IMR-90 (cell line): ENCODE measurements around the gene IFI27L1. TPM values are rescaled to one million over a fixed set of nuclear protein-coding genes. Genes with fewer than 3 reads are reported as not detected.

Experiments used
- ATAC-seq: fragments of 200-7000 bp; cut with Tn5 transposase; 2 replicates; pipeline ENCODE4 v1.9.1; 2020; ENCODE audit warnings: low read depth, mild to moderate bottlenecking, moderate library complexity
- BruUV-seq: library from RNA; stranded (reverse); fragments of 400-500 nt; replicated peaks from 2 replicates; lab custom pipeline; 2021; lab: Mats Ljungman, UMichigan
- CTCF ChIA-PET: fragments of 300-600 bp; formaldehyde crosslinking; extraction: SDS; loops from one replicate; lab custom pipeline; 2021; ENCODE audit warnings: antibody characterized with exemption; lab: Yijun Ruan, JAX
- POLR2A ChIA-PET: fragments of 300-600 bp; sonication (Branson Sonifier 250); formaldehyde crosslinking; loops from one replicate; lab custom pipeline; 2022; ENCODE audit warnings: antibody characterized with exemption; ENCODE audit not compliant: unreplicated experiment; lab: Charles Lee
- DNase-seq: peaks from one replicate; pipeline ENCODE4 v3.0.0; 2013
- H2AFZ ChIP-seq: replicated peaks from 2 replicates; pipeline ENCODE3; 2013; ENCODE audit warnings: low read length, mild to moderate bottlenecking; ENCODE audit not compliant: poor library complexity
- H2AK5ac ChIP-seq: 2 replicates; pipeline ENCODE4 v1.6.1; 2013; ENCODE audit warnings: low read depth, low read length, inconsistent platforms
- H2AK9ac ChIP-seq: replicated peaks from 2 replicates; pipeline ENCODE3; 2013; ENCODE audit warnings: mild to moderate bottlenecking, low read depth, low read length, moderate library complexity; ENCODE audit not compliant: poor library complexity
- H2BK120ac ChIP-seq: 2 replicates; pipeline ENCODE4 v1.6.1; 2013; ENCODE audit warnings: low read depth, low read length, inconsistent platforms
- H2BK15ac ChIP-seq: 3 replicates; pipeline ENCODE4 v1.6.1; 2013; ENCODE audit warnings: low read depth, low read length, inconsistent platforms
- H2BK20ac ChIP-seq: 2 replicates; pipeline ENCODE4 v1.6.1; 2013; ENCODE audit warnings: low read depth, mild to moderate bottlenecking, inconsistent platforms, low read length, moderate library complexity
- H2BK5ac ChIP-seq: 2 replicates; pipeline ENCODE4 v1.6.1; 2013; ENCODE audit warnings: mild to moderate bottlenecking, low read depth, low read length, inconsistent platforms; ENCODE audit not compliant: poor library complexity, severe bottlenecking
- H3K14ac ChIP-seq: replicated peaks from 2 replicates; pipeline ENCODE4 v1.6.1; 2013; ENCODE audit warnings: low read depth, low read length, inconsistent platforms
- H3K18ac ChIP-seq: 2 replicates; pipeline ENCODE4 v1.6.1; 2013; ENCODE audit warnings: low read depth, low read length, control low read depth
- H3K23ac ChIP-seq: 2 replicates; pipeline ENCODE4 v1.6.1; 2013; ENCODE audit warnings: low read depth, low read length, inconsistent platforms
- H3K27ac ChIP-seq: 2 replicates; pipeline ENCODE4 v1.5.1; 2013; ENCODE audit warnings: mild to moderate bottlenecking, control low read depth, low read length; ENCODE audit not compliant: insufficient read depth
- H3K27me3 ChIP-seq: 2 replicates; pipeline ENCODE4 v1.6.1; 2013; ENCODE audit warnings: low read length; ENCODE audit not compliant: control insufficient read depth, insufficient read depth
- H3K36me3 ChIP-seq: 2 replicates; pipeline ENCODE4 v1.6.1; 2013; ENCODE audit warnings: low read length, mixed read lengths; ENCODE audit not compliant: control insufficient read depth, insufficient read depth
- H3K4ac ChIP-seq: 2 replicates; pipeline ENCODE4 v1.6.1; 2013; ENCODE audit warnings: low read depth, low read length, inconsistent platforms
- H3K4me1 ChIP-seq: 2 replicates; pipeline ENCODE4 v1.6.1; 2013; ENCODE audit warnings: low read length, mixed read lengths; ENCODE audit not compliant: control insufficient read depth, insufficient read depth
- H3K4me2 ChIP-seq: 2 replicates; pipeline ENCODE4 v1.6.1; 2013; ENCODE audit warnings: low read depth, mild to moderate bottlenecking, control low read depth, low read length, moderate library complexity
- H3K4me3 ChIP-seq: 2 replicates; pipeline ENCODE4 v1.5.1; 2013; ENCODE audit warnings: low read depth, mild to moderate bottlenecking, control low read depth, low read length, moderate library complexity; ENCODE audit not compliant: insufficient read depth
- H3K56ac ChIP-seq: 2 replicates; pipeline ENCODE4 v1.6.1; 2013; ENCODE audit warnings: low read length, inconsistent platforms; ENCODE audit not compliant: insufficient read depth; ENCODE audit errors: extremely low read depth
- H3K79me1 ChIP-seq, 2 experiments: 2 replicates each; pipeline ENCODE4 v1.6.1; 2013; ENCODE audit warnings: low read length in 2 of 2, inconsistent platforms in 1 of 2, low read depth in 1 of 2
- H3K9ac ChIP-seq: 2 replicates; pipeline ENCODE4 v1.6.1; 2013; ENCODE audit warnings: low read depth, low read length, control low read depth
- H3K9me1 ChIP-seq: 2 replicates; pipeline ENCODE4 v1.6.1; 2013; ENCODE audit warnings: low read length, inconsistent platforms; ENCODE audit not compliant: insufficient read depth
- H3K9me3 ChIP-seq: 2 replicates; pipeline ENCODE4 v1.6.1; 2013; ENCODE audit warnings: low read length; ENCODE audit not compliant: control insufficient read depth, insufficient read depth
- H4K20me1 ChIP-seq: 2 replicates; pipeline ENCODE4 v1.6.1; 2013; ENCODE audit warnings: low read length, inconsistent platforms; ENCODE audit not compliant: insufficient read depth
- H4K5ac ChIP-seq: 2 replicates; pipeline ENCODE4 v1.6.1; 2013; ENCODE audit warnings: mild to moderate bottlenecking, low read depth, low read length, control low read depth
- H4K8ac ChIP-seq, 2 experiments: 2 replicates each; pipeline ENCODE4 v1.6.1; 2013; ENCODE audit warnings: low read depth in 2 of 2, low read length in 2 of 2, control low read depth in 1 of 2, inconsistent platforms in 1 of 2
- H4K91ac ChIP-seq: 2 replicates; pipeline ENCODE4 v1.6.1; 2013; ENCODE audit warnings: low read depth, low read length, inconsistent platforms; ENCODE audit not compliant: insufficient read depth
- BHLHE40 ChIP-seq: fragments of 150-350 bp; IDR thresholded peaks from 2 replicates; pipeline ENCODE4 v1.6.1; 2016; ENCODE audit warnings: mild to moderate bottlenecking, low read depth, low read length
- FOS ChIP-seq: fragments of 150-350 bp; IDR thresholded peaks from 2 replicates; pipeline ENCODE4 v1.6.1; 2016; ENCODE audit warnings: low read depth, low read length
- MAFK ChIP-seq: IDR thresholded peaks from 2 replicates; pipeline ENCODE4 v1.6.1; 2012; ENCODE audit warnings: low read depth, low read length, improper control_type of control experiment
- MAZ ChIP-seq: IDR thresholded peaks from 2 replicates; pipeline ENCODE4 v1.6.1; 2012; ENCODE audit warnings: low read depth, mild to moderate bottlenecking, low read length, improper control_type of control experiment, moderate library complexity, borderline replicate concordance
- NFE2L2 ChIP-seq: fragments of 150-350 bp; IDR thresholded peaks from 2 replicates; pipeline ENCODE4 v1.6.1; 2016; ENCODE audit warnings: low read depth, mild to moderate bottlenecking, low read length
- POLR2A ChIP-seq: IDR thresholded peaks from 2 replicates; pipeline ENCODE4 v1.6.1; 2012; ENCODE audit warnings: mild to moderate bottlenecking, low read depth, low read length
- RAD21 ChIP-seq: IDR thresholded peaks from 2 replicates; pipeline ENCODE4 v1.6.1; 2012; ENCODE audit warnings: low read length, improper control_type of control experiment
- RCOR1 ChIP-seq: IDR thresholded peaks from 2 replicates; pipeline ENCODE4 v1.6.1; 2012; ENCODE audit warnings: mild to moderate bottlenecking, low read length, improper control_type of control experiment; ENCODE audit not compliant: insufficient replicate concordance
- RFX5 ChIP-seq: IDR thresholded peaks from 2 replicates; pipeline ENCODE4 v1.8.0; 2012; ENCODE audit warnings: low read depth, mild to moderate bottlenecking, low read length, moderate library complexity
- SMC3 ChIP-seq: fragments of 150-350 bp; IDR thresholded peaks from 2 replicates; pipeline ENCODE4 v1.6.1; 2016; ENCODE audit warnings: low read depth, mild to moderate bottlenecking, antibody characterized with exemption, low read length, moderate library complexity
- WGBS, 2 experiments: methylation state at CpG; one replicate each; pipeline versions ENCODE4 v1.1.5 to v1.1.7; 2013; ENCODE audit warnings: missing lambda C conversion rate in 2 of 2; ENCODE audit not compliant: insufficient read length in 1 of 2; ENCODE audit errors: extremely low coverage in 2 of 2; 5-methylcytosine and 5-hydroxymethylcytosine counted together
- dilution Hi-C: fragments of 300-500 bp; cut with HindIII; formaldehyde crosslinking; loops from one replicate; pipeline ENCODE4 v1.14.3; 2018; ENCODE audit warnings: low sequenced_read_pairs; ENCODE audit not compliant: unreplicated experiment
- in situ Hi-C: fragments of 300-500 bp; cut with MboI; formaldehyde crosslinking; loops from 3 replicates; pipeline ENCODE4 v1.14.3; 2019; ENCODE audit warnings: low sequenced_read_pairs, inconsistent platforms, mixed read lengths
- intact Hi-C: fragments of 100-400 bp; cut with micrococcal nuclease; formaldehyde crosslinking; loops from 2 replicates; pipeline ENCODE4 v1.10.0; 2022
- polyA plus RNA-seq, 3 experiments: library from polyadenylated mRNA; depleted of rRNA; stranded (reverse); fragments of >200 nt; gene quantifications; 2 replicates each; pipeline ENCODE4 v1.2.3, GENCODE V29; 2012; ENCODE audit warnings: low replicate concordance in 1 of 3
- total RNA-seq: library from RNA; depleted of rRNA; stranded (reverse); fragments of >200 nt; gene quantifications from 2 replicates; pipeline ENCODE4 v1.2.3, GENCODE V29; 2012
- TF ChIP-seq, protein P1 (sequence below): conservative IDR thresholded peaks from 2 replicates; pipeline ENCODE4 v1.5.1; 2012; ENCODE audit warnings: mild to moderate bottlenecking, low read depth, low read length, improper control_type of control experiment
- TF ChIP-seq, protein P2 (sequence below): fragments of 150-350 bp; IDR thresholded peaks from 2 replicates; pipeline ENCODE4 v1.6.1; 2016; ENCODE audit warnings: low read depth, mild to moderate bottlenecking, low read length, moderate library complexity, borderline replicate concordance
- TF ChIP-seq, protein P3 (sequence below): fragments of 150-350 bp; IDR thresholded peaks from 2 replicates; pipeline ENCODE4 v1.6.1; 2017; ENCODE audit warnings: mild to moderate bottlenecking, antibody characterized with exemption, low read length, low read depth

The IFI27L1 gene
- total and polyA plus RNA-seq, 2 of the 4 experiments (the other 2 are of a cell fraction) = 13.3 to 24.3 TPM

DNA sequence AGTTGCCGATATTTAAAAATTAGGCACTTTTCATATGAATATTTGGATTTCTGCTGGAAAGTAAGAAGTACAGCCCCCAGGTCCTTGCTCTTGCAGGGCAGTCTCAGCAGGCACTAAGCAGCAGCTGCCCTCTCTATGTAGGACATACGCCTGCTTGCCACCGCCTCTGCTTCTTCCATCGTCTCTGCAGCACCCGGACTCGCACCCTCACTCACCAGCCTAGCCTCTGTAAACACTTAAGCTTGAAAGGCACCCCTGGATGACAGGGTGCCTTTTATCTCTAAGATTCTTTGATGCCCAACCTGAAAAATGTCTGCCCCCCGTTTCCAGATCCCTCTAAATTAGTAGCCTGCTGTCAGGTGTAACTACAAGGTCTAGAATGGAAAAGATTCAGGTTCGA, 36.0 kb upstream of the IFI27L1 start (continued):
- TF ChIP-seq SMC3 = no peak

DNA sequence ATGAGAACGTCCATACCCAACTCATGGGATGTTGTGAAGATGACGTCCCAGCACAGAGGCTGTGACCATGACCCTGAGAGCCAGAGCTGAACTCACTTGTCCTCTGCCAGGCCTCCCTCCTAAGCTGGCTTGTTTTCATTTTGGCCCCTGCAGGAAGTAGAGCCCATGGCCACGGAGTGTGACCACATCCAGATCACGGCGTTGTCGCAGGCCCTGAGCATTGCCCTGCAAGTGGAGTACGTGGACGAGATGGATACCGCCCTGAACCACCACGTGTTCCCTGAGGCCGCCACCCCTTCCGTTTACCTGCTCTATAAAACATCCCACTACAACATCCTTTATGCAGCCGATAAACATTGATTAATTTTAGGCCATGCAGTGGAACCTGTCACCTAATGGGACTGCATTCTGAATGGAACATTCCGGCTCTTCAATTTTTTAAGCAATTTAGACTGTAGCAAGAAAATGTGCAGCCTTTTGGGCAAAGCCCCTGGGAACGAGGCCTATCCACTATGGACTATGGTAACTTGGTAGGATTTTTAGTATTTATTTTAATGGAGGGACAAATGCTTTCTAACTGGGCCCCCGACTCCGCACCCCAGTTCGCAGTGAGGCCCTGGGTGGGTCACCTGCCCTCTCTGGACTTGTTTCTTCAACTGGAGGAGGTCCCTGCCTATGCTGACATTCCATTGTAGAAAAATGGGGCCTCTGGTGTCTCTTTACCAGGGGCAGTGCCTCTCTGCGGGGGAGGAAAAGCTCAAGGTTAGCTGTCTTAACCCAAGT, 35.4 kb upstream of the IFI27L1 start:
- no TSS peak for BruUV-seq
- H3K23ac ChIP-seq = no peak overlapping the region
- H4K91ac ChIP-seq = no peak overlapping the region
- no peak overlapping the region for H2AFZ ChIP-seq
- peaks cover 9% of the 10 kb centered on the region for H3K4me1 ChIP-seq
- no peak overlapping the region for H2AK9ac ChIP-seq
- H2BK15ac ChIP-seq = no peak overlapping the region
- H3K36me3 ChIP-seq = peaks cover 57% of the 10 kb centered on the region
- no peak overlapping the region for H3K27ac ChIP-seq
- peaks cover 4% of the 10 kb centered on the region; the same call in 1 of the 2 replicates for H4K20me1 ChIP-seq
- no peaks in the 10 kb centered on the region for H3K9me3 ChIP-seq
- no peak overlapping the region for H3K9ac ChIP-seq
- H3K27me3 ChIP-seq = no peaks in the 10 kb centered on the region
- H3K9me1 ChIP-seq = no peaks in the 10 kb centered on the region
- no peak overlapping the region for H3K18ac ChIP-seq
- no peak overlapping the region for H2AK5ac ChIP-seq
- H3K4me3 ChIP-seq = no peak overlapping the region
- CTCF ChIA-PET = interaction anchor here (0.8 to 1.6 kb wide), 4 partner anchors 10 to 106 kb away, joined by 3 to 5 read pairs (median 4); no protein-coding TSS in a partner anchor
- in situ Hi-C loops (no loop called here), intact Hi-C loops (no loop called here), dilution Hi-C loops (no loop called here)
- H4K5ac ChIP-seq = no peak overlapping the region
- H3K4me2 ChIP-seq = no peak overlapping the region
- no peak for DNase-seq
- no peak overlapping the region for H4K8ac ChIP-seq
- 90% methylated on average over 11 of the region's 19 CpGs; no CpG with 5 or more reads in 1 of the 2 experiments for WGBS, 2 experiments
- H2BK120ac ChIP-seq = no peak overlapping the region
- peaks cover 0 to 18% of the 10 kb centered on the region in 2 experiments; a peak in 2 of 4 replicates for H3K79me1 ChIP-seq
- H2BK20ac ChIP-seq = no peak overlapping the region
- H3K4ac ChIP-seq = no peak overlapping the region
- no peak overlapping the region for H3K14ac ChIP-seq
- no peak overlapping the region for H3K56ac ChIP-seq
- POLR2A ChIA-PET = no interaction called here
- no peak overlapping the region for H2BK5ac ChIP-seq
- ATAC-seq = no peak
- TF ChIP-seq FOS (no peak), RAD21 (no peak), POLR2A (no peak), RFX5 (no peak), BHLHE40 (no peak), MAZ (no peak), NFE2L2 (no peak), MAFK (no peak), RCOR1 (no peak)
- TF ChIP-seq, protein P1, sequence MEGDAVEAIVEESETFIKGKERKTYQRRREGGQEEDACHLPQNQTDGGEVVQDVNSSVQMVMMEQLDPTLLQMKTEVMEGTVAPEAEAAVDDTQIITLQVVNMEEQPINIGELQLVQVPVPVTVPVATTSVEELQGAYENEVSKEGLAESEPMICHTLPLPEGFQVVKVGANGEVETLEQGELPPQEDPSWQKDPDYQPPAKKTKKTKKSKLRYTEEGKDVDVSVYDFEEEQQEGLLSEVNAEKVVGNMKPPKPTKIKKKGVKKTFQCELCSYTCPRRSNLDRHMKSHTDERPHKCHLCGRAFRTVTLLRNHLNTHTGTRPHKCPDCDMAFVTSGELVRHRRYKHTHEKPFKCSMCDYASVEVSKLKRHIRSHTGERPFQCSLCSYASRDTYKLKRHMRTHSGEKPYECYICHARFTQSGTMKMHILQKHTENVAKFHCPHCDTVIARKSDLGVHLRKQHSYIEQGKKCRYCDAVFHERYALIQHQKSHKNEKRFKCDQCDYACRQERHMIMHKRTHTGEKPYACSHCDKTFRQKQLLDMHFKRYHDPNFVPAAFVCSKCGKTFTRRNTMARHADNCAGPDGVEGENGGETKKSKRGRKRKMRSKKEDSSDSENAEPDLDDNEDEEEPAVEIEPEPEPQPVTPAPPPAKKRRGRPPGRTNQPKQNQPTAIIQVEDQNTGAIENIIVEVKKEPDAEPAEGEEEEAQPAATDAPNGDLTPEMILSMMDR = no peak
- TF ChIP-seq, protein P2, sequence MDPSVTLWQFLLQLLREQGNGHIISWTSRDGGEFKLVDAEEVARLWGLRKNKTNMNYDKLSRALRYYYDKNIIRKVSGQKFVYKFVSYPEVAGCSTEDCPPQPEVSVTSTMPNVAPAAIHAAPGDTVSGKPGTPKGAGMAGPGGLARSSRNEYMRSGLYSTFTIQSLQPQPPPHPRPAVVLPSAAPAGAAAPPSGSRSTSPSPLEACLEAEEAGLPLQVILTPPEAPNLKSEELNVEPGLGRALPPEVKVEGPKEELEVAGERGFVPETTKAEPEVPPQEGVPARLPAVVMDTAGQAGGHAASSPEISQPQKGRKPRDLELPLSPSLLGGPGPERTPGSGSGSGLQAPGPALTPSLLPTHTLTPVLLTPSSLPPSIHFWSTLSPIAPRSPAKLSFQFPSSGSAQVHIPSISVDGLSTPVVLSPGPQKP = no peak
- TF ChIP-seq, protein P3, sequence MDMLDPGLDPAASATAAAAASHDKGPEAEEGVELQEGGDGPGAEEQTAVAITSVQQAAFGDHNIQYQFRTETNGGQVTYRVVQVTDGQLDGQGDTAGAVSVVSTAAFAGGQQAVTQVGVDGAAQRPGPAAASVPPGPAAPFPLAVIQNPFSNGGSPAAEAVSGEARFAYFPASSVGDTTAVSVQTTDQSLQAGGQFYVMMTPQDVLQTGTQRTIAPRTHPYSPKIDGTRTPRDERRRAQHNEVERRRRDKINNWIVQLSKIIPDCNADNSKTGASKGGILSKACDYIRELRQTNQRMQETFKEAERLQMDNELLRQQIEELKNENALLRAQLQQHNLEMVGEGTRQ = no peak
